Measurements from ENCODE around the gene CUX1.

Gene CUX1

DNA sequence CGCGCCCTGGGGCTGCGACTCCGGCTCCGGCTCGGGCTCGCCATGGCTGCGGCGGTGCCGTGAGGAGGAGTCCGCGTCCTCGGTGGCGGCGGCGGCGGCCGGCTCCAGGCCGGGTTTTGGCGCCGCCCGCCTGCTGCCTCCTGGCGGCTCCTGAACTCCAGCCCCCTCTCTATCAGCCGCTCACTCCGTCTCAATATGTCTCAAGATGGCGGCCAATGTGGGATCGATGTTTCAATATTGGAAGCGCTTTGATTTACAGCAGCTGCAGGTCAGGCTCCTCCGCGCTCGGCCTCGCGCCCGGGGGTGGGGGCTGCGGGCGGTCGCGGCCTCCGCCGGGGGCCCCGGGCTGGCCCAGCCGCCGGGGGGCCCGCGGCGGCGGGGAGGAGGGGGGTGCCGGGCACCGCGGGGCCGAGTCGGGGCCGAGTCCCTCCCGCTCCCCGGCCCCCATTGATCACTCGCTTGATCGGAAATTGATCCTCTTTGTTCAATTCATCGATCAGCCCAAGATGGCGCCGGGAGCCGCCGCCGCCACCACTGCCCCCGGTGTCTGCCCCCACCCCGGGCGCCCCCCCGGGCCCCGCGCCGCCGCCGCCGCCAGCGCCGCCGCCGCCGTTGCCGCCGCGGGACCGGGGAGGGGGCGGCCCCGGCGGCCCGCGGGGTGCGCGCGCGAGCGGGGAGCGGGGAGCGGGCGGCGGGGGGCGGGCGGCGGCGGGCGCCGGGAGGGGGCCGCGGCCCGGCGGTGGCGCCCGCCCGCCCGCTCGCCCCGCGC is 1.4 kb upstream of the CUX1 start:
- ATAC-seq = peak; percentile 73
- TF ChIP-seq, protein P1, sequence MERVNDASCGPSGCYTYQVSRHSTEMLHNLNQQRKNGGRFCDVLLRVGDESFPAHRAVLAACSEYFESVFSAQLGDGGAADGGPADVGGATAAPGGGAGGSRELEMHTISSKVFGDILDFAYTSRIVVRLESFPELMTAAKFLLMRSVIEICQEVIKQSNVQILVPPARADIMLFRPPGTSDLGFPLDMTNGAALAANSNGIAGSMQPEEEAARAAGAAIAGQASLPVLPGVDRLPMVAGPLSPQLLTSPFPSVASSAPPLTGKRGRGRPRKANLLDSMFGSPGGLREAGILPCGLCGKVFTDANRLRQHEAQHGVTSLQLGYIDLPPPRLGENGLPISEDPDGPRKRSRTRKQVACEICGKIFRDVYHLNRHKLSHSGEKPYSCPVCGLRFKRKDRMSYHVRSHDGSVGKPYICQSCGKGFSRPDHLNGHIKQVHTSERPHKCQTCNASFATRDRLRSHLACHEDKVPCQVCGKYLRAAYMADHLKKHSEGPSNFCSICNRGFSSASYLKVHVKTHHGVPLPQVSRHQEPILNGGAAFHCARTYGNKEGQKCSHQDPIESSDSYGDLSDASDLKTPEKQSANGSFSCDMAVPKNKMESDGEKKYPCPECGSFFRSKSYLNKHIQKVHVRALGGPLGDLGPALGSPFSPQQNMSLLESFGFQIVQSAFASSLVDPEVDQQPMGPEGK (CRISPR knock-in tag; IDR thresholded peaks at IDR 0.05; ENCODE audit: borderline replicate concordance) = no peak
- no peak for TF ChIP-seq ZFP3 (CRISPR knock-in tag; IDR thresholded peaks at IDR 0.05)
- TF ChIP-seq TOX (CRISPR knock-in tag; IDR thresholded peaks at IDR 0.05; ENCODE audit: borderline replicate concordance) = no peak
- TF ChIP-seq ZNF8 (CRISPR knock-in tag; IDR thresholded peaks at IDR 0.05) = no peak
- TF ChIP-seq TCF4 (CRISPR knock-in tag; IDR thresholded peaks at IDR 0.05; ENCODE audit: borderline replicate concordance) = no peak
- no peak for TF ChIP-seq ISL1 (CRISPR knock-in tag; IDR thresholded peaks at IDR 0.05)
- no peak for TF ChIP-seq ZC3H10 (CRISPR knock-in tag; IDR thresholded peaks at IDR 0.05)
- TF ChIP-seq, protein P2, sequence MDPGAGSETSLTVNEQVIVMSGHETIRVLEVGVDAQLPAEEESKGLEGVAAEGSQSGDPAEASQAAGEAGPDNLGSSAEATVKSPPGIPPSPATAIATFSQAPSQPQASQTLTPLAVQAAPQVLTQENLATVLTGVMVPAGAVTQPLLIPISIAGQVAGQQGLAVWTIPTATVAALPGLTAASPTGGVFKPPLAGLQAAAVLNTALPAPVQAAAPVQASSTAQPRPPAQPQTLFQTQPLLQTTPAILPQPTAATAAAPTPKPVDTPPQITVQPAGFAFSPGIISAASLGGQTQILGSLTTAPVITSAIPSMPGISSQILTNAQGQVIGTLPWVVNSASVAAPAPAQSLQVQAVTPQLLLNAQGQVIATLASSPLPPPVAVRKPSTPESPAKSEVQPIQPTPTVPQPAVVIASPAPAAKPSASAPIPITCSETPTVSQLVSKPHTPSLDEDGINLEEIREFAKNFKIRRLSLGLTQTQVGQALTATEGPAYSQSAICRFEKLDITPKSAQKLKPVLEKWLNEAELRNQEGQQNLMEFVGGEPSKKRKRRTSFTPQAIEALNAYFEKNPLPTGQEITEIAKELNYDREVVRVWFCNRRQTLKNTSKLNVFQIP (CRISPR knock-in tag; IDR thresholded peaks at IDR 0.05; ENCODE audit: borderline replicate concordance, low read depth) = no peak
- TF ChIP-seq PPARA (CRISPR knock-in tag; IDR thresholded peaks at IDR 0.05; ENCODE audit: borderline replicate concordance) = no peak
- no peak for TF ChIP-seq SNAI2 (CRISPR knock-in tag; IDR thresholded peaks at IDR 0.05)
- TF ChIP-seq, protein P3, sequence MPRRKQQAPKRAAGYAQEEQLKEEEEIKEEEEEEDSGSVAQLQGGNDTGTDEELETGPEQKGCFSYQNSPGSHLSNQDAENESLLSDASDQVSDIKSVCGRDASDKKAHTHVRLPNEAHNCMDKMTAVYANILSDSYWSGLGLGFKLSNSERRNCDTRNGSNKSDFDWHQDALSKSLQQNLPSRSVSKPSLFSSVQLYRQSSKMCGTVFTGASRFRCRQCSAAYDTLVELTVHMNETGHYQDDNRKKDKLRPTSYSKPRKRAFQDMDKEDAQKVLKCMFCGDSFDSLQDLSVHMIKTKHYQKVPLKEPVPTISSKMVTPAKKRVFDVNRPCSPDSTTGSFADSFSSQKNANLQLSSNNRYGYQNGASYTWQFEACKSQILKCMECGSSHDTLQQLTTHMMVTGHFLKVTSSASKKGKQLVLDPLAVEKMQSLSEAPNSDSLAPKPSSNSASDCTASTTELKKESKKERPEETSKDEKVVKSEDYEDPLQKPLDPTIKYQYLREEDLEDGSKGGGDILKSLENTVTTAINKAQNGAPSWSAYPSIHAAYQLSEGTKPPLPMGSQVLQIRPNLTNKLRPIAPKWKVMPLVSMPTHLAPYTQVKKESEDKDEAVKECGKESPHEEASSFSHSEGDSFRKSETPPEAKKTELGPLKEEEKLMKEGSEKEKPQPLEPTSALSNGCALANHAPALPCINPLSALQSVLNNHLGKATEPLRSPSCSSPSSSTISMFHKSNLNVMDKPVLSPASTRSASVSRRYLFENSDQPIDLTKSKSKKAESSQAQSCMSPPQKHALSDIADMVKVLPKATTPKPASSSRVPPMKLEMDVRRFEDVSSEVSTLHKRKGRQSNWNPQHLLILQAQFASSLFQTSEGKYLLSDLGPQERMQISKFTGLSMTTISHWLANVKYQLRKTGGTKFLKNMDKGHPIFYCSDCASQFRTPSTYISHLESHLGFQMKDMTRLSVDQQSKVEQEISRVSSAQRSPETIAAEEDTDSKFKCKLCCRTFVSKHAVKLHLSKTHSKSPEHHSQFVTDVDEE (CRISPR knock-in tag; IDR thresholded peaks at IDR 0.05) = no peak
- TF ChIP-seq GLIS3 (CRISPR knock-in tag; IDR thresholded peaks at IDR 0.05) = no peak
- no peak for TF ChIP-seq BACH2 (CRISPR knock-in tag; IDR thresholded peaks at IDR 0.05; ENCODE audit: borderline replicate concordance)
- no peak for TF ChIP-seq ESRRG (CRISPR knock-in tag; IDR thresholded peaks at IDR 0.05)
- TF ChIP-seq ARNTL (CRISPR knock-in tag; IDR thresholded peaks at IDR 0.05; ENCODE audit: borderline replicate concordance, low read depth) = no peak

DNA sequence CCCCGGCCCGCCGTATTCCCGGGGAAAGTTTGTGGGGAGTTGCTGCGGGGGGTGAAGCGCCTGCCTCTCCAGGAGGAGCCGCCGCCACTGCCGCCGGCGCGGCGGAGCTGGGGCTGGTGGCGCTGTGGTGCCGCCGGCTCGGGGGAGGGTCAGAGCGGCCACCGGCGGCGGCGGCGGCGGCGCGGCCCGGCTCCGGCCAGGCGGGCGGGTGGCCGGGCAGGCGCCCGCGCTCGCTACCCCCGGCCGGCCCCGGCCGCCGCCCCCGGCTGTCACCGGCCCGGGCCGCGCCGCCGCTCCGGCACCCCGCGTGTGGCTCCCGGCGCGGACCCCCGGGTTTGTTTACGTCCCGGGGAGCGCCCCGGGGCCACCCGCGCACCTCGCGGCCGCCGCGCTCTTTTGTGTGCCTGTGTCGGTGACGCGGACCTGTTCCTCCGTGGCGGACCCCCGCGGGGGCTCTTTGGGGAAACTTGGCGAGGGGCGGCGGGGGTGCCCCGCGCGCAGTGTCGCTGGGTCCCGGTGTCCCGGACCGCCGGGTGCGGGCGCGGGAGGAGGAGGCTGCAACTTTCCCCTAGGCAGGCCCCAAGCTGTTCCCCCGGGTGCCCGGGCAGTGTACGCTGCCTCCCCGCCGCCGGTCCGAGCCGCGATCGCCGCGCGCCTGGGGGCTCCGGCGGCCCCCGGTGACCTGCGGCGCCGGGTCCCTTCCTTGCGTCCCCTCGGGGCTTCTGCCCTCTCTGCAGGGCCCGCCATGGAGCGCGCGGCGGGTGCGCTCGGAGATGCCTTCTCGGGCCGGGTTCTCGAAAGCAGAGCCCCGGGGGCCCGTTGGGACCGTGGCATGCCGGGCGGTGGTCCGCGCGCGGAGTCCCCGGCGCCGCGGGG is 593 bp upstream of the CUX1 start:
- ATAC-seq = no peak
- no peak for TF ChIP-seq TCF4 (CRISPR knock-in tag; IDR thresholded peaks at IDR 0.05; ENCODE audit: borderline replicate concordance)
- TF ChIP-seq, protein P4, sequence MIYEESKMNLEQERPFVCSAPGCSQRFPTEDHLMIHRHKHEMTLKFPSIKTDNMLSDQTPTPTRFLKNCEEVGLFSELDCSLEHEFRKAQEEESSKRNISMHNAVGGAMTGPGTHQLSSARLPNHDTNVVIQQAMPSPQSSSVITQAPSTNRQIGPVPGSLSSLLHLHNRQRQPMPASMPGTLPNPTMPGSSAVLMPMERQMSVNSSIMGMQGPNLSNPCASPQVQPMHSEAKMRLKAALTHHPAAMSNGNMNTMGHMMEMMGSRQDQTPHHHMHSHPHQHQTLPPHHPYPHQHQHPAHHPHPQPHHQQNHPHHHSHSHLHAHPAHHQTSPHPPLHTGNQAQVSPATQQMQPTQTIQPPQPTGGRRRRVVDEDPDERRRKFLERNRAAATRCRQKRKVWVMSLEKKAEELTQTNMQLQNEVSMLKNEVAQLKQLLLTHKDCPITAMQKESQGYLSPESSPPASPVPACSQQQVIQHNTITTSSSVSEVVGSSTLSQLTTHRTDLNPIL (CRISPR knock-in tag; IDR thresholded peaks at IDR 0.05; ENCODE audit: low read depth) = no peak
- TF ChIP-seq, protein P3 (CRISPR knock-in tag; IDR thresholded peaks at IDR 0.05) = no peak
- TF ChIP-seq GLIS3 (CRISPR knock-in tag; IDR thresholded peaks at IDR 0.05) = no peak
- no peak for TF ChIP-seq BACH2 (CRISPR knock-in tag; IDR thresholded peaks at IDR 0.05; ENCODE audit: borderline replicate concordance)
- TF ChIP-seq ZNF70 (CRISPR knock-in tag; IDR thresholded peaks at IDR 0.05) = no peak
- no peak for TF ChIP-seq ZNF8 (CRISPR knock-in tag; IDR thresholded peaks at IDR 0.05)
- no peak for TF ChIP-seq ISL1 (CRISPR knock-in tag; IDR thresholded peaks at IDR 0.05)
- no peak for TF ChIP-seq CSDC2 (CRISPR knock-in tag; IDR thresholded peaks at IDR 0.05)
- TF ChIP-seq SNAI2 (CRISPR knock-in tag; IDR thresholded peaks at IDR 0.05) = no peak

Data from SK-N-SH treated with all-trans-retinoic acid at 6 μM for 48 hours (cell line).